G401 (cell line): ENCODE measurements around the gene ARHGEF28. TPM values are rescaled to one million over a fixed set of nuclear protein-coding genes. Genes with fewer than 3 reads are reported as not detected.

Experiments
- DNase-seq: peaks from one replicate; pipeline ENCODE4 v3.0.0-alpha.2; 2015; ENCODE audit warnings: low spot score
- in situ Hi-C: cut with HindIII; loops from 2 replicates; pipeline ENCODE4 v1.10.0; 2016; ENCODE audit warnings: low sequenced_read_pairs, mixed read lengths
- total RNA-seq: library from RNA; depleted of rRNA; stranded (reverse); fragments of >200 nt; shearing (Covaris generic); gene quantifications from 2 replicates; pipeline ENCODE4 v1.2.3, GENCODE V29; 2014; rRNA removed

The ARHGEF28 gene, protein sequence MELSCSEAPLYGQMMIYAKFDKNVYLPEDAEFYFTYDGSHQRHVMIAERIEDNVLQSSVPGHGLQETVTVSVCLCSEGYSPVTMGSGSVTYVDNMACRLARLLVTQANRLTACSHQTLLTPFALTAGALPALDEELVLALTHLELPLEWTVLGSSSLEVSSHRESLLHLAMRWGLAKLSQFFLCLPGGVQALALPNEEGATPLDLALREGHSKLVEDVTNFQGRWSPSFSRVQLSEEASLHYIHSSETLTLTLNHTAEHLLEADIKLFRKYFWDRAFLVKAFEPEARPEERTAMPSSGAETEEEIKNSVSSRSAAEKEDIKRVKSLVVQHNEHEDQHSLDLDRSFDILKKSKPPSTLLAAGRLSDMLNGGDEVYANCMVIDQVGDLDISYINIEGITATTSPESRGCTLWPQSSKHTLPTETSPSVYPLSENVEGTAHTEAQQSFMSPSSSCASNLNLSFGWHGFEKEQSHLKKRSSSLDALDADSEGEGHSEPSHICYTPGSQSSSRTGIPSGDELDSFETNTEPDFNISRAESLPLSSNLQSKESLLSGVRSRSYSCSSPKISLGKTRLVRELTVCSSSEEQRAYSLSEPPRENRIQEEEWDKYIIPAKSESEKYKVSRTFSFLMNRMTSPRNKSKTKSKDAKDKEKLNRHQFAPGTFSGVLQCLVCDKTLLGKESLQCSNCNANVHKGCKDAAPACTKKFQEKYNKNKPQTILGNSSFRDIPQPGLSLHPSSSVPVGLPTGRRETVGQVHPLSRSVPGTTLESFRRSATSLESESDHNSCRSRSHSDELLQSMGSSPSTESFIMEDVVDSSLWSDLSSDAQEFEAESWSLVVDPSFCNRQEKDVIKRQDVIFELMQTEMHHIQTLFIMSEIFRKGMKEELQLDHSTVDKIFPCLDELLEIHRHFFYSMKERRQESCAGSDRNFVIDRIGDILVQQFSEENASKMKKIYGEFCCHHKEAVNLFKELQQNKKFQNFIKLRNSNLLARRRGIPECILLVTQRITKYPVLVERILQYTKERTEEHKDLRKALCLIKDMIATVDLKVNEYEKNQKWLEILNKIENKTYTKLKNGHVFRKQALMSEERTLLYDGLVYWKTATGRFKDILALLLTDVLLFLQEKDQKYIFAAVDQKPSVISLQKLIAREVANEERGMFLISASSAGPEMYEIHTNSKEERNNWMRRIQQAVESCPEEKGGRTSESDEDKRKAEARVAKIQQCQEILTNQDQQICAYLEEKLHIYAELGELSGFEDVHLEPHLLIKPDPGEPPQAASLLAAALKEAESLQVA (N-terminal part only)
- 0.03 and 0.98 TPM in 2 replicates for total RNA-seq

DNA sequence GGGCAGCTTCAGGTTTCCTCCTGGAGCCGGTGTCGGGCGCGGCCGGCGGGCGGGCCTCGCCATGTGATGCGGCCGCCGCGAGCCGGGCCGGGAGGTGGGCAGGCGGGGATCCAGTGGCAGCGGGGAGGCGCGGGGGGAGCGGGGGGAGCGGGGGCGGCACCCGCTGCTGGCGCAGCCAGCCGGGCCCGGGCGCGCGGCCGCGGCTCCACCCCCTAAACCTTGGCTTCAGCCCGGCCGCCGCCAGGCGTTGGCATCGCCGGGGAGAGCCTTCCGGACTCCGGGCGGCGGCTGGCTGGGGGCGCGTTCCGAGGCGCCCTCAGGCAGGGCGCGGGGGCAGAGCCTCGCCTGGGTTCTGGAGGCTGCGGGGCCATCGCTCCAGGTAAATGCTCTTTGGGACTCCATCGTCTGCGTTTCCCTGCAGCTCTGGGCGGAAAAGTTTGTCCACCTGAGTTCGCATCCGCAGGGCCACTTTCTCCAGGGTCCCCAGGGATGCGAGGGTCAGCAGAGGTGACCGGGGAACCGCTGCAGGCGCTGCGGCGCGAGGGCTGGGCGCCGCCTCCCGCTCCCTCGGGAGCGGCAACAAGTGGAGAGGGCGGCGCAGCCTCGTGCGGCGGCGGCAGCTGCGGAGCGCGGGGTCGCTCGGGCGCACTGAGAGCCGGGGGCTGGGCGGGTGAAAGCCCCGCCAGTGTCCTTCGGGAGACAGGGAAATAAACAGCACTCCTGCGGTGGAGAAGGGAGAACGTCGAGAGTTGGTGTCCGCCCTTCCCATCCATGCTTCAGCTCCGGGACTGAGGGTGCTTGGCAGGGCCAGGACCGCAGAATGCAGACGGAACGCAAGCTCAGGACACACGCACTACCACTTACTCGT lies at the start of gene ARHGEF28:
TSS of gene ARHGEF28 (plus strand) at position 253 of the 868 bp plus-strand sequence. CDS start 58,656 bp downstream, outside the sequence.
- in situ Hi-C loops, result no loop called here
- DNase-seq, result peak; percentile 8

DNA sequence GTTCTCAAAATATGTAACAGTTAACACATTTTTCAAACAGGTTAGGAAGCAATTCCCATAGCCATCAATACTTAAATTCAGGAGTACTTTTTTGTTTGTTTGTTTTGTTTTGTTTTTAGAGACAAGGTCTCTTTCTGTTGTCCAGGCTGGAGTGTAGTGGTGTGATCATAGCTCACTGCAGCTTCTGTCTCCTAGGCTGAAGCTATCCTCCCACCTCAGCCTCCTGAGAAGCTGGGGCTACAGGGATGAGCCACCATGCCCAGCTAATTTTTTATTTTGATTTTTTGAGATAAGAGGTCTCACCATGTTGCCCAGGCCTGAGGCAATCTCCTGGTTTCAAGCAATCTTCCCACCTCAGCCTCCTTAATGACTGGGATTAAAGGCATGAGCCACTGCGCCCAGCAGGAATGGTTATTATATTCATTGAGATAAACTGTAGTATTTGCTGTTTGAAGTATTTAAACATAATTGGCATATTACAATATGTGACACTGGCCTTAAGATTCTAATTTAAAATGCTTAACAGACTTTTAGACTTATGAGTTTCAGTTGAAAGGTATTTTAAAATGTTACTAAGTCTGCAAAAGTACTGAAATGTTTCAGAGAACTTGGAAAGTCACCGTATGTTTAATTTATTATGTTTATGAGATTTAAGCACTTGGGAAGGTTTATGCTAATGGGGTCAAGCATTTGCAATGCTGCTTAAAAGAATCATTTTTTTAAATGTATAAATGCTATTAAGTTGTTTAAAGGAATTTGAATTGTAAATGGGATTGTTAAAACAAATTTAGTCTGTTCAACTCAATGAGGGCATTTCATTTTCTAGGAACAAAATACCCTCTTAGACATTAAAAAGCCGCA lies 43.5 kb upstream of the ARHGEF28 start:
- in situ Hi-C loops, result no loop called here
- no peak for DNase-seq

DNA sequence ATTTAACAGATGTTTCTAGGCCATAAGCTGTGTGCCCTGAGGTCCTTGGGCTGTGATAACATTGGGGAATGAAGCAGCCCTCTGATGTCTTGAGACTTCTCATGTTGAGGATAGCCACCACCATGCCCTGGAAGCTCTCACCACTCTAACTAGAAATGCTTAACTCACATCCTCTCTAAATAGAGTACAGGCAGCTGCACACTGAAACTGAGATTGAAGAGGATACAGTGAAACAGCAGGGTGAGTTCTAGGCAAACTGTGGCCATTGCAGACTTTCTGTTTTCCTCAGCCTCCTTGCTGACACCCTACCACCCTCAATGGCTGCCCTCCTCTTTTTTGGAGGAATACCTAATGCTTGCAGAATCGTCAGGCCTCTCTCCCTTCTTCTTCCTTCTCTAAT lies 38.1 kb upstream of the ARHGEF28 start:
- in situ Hi-C loops, result no loop called here
- no peak for DNase-seq

DNA sequence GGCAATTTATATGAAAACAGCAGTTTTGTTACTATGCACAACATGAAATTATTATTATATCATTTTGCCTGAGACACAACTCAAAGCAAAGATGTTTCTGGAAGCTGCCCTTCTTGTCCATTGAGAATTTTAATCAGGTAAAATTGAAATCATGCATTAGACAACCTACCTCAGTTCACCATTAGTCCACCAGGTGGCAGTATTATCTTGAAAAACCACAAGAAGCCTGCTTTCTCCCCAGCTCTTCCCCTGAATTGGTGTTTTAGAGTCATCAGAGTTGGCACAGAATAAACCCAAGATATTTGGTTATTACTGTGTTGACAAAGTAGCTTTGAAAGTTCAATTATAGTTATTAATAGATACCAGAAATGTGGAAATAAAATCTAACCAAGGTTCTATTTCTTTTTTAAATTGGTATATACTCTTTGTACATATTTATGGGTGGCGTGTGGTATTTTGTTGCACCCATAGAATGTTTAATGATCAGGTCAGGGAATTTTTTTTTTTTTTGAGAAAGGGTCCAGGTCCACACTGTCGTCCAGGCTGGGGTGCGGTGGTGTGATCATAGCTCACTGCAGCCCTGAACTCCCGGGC lies 34.8 kb upstream of the ARHGEF28 start:
- in situ Hi-C loops, result no loop called here
- DNase-seq, result peak; percentile 80

DNA sequence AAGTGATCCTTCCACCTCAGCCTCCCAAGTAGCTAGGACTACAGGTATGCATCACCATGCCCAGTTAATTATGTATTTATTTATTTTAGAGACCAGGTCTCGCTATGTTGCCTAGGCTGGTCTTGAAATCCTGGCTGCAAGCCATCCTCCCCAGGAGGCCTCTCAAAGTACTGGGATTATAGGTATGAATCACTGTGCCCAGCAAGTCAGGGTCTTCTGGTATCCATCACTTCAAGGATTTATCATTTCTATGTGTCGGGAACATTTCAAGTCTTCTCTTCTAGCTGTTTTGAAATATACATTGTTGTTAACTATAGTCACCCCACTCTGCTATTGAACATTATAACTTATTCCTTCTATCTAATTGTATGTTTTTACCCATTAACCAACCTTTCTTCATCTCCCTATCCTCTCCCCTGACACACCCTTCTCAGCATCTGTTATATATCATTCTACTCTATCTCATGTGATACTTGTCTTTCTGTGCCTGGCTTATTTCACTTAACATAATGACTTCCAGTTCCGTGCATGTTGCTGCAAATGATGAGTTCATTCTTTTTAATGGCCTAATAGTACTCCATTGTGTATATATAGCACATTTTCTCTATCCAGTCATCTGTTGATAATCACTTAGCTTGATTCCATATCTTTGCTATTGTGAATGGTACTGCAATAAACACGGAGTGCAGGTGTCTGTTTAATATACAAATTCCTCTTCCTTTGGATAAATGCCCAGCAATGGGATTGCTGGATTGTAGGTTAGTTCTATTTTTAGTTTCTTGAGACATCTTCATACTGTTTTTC lies 34.1 kb upstream of the ARHGEF28 start:
- no peak for DNase-seq
- in situ Hi-C loops, result no loop called here

DNA sequence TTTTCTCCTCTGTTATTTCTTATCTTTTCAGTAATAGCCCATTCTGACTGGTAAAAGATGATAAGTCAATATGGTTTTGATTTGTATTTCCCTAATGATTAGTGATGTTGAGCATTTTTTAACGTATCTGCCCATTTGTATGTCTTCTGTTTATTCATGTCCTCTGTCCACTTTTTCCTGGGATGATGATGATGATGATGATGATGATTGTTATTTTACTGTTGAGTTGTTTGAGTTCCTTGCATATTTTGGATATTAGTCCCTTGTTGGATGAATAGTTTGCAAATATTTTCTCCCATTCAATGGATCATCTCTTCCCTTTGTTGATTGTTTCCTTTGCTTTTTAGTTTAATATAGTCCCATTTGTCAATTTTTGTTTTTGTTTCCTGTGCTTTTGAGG lies 33.4 kb upstream of the ARHGEF28 start:
- no peak for DNase-seq
- in situ Hi-C loops, result no loop called here

DNA sequence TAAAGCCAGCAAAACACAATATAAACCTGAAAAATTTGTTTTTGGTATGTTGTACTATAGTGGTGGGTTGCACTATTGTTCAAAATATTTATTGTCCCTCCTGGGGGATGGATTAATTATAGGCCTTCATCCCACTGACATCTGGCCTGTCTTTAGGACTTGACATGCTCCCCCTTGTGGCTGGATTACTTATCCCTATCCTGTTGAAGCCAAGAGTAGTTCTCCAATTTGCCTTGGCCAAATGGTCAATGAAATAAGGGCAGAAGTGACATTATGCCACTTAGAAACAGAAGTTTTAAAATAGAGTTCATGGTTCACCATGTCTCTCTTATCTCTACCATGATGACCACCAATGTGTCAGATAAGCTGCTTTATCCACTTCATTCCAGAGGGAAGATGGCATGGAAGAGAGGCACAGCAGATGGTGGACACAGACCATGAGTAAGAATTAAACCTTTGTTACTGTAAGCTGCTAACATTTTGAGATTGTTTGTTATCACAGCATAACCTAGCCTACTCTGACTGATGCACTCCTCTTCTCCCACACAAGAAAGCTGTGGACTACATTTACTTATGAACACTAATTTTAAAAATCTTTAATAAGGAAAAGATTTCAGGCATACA lies 29.2 kb upstream of the ARHGEF28 start:
- no peak for DNase-seq
- in situ Hi-C loops, result no loop called here

DNA sequence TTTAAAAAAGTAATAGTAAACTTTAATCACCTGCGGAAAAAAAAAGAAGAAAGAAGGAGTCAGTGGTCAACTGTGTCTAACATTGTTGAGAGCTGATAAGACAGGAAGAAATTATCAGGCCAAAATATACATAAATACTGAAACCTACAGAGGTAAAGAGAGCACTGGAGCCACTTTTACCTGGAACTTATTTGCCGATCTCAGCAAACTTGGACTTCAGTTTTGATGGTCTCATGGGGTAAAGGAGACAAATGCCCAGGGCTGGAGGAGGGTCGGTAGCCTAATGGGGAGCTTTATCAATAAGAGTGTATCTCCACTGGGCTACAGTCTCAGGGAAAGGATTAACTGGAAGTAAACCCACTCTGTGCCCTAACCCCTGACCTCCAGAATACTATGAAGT lies 26.6 kb upstream of the ARHGEF28 start:
- in situ Hi-C loops, result no loop called here
- no peak for DNase-seq

DNA sequence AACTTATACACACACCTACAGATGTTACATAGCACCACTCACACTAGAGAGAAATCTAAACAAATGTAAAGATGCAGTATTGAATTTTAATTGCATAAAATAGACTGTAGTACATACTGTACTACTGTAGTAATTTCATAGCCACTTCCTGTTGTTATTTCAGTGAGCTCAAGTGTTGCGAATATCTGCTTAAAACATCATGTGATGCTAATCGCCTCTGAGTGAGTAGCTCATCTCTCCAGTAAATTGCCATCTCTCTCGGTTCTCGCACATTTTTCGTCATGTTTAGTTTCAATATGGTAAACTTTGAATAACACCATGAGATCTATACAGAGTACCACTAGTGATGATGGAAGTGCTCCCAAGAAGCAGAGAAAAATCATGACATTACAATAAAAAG lies 22.0 kb upstream of the ARHGEF28 start:
- in situ Hi-C loops, result no loop called here
- DNase-seq, result no peak

DNA sequence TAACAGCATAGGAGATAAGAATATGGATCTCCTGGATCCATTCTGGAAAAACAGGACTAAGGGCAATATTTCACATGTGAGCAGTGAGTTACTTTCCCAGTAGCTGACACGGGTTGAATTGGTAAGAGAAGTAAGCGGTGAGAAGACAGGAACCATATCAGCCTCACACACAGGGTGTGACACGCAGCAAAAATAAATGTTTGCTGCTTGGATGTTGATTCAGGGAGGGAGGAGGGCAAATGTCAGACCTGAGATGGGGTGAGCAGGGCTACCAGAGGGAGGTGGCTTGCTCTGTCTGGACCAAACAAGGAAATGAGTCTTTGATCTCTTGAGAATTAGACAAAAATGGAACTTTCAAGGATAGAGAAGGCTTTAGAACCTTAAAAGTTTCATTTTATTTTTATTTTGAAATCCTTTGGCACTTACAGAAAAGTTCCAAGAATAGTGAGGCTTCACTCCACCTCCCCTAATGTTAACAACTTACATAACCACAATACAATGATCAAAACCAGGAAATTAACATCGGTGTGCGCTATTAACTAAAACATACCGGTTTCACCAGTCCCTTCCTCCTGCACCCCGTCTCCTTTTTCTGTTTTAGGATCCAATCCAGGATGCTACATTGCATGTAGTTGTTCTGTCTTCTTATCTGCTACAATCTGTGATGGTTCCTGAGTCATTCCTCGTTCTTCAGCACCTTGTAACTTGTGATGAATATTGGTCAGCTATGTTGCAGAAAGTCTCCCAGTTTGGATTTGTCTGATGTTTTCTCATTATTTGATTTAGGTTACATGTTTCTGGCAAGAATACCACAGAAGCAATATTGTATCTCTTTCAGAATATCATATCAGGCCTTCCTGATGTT lies 20.5 kb upstream of the ARHGEF28 start:
- in situ Hi-C loops, result no loop called here
- DNase-seq, result no peak

DNA sequence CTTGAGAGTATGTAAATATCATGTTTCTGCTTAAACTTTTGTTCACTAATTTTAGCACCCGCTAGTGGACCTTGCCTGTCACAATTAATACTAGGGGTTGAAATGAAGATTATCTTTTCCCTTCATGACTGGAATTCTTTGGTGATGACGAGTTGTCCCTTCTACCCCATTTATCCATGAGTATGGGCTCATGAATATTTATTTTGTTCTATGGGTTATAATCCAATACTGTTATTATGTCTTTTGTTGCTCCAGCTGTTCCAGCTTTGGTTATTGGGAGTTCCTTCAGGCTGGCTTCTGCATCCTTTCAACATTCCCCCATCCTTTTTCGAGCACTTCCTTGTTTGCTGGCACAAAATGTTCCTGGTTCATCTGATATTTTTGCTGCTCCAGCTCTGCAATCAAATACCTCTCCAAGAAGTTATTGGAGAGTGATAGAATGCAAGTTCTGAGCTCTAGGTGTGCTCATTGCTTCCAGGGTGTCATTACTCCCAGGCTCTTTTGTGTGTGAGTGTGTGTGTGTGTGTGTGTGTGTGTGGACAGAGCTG lies 19.7 kb upstream of the ARHGEF28 start:
- no peak for DNase-seq
- in situ Hi-C loops, result no loop called here

DNA sequence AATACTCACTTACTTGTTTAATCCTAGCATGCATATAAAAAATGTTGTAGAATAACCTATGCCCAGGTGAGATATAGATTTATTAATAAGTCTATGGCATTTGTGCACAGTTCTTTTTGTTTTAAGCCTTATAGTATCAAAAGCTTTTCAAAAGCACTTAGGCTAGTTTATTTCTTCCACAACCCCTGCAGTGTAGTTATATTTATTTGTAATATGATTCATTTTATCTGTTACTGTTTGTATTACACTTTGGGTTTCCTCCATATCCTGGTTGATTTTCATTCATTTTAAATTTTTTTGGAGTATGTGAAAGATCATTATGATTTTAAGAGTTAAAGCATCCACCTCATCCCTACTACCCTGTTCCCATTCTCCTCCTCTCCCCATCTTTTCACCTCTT lies 18.8 kb upstream of the ARHGEF28 start:
- DNase-seq, result no peak
- in situ Hi-C loops, result no loop called here

DNA sequence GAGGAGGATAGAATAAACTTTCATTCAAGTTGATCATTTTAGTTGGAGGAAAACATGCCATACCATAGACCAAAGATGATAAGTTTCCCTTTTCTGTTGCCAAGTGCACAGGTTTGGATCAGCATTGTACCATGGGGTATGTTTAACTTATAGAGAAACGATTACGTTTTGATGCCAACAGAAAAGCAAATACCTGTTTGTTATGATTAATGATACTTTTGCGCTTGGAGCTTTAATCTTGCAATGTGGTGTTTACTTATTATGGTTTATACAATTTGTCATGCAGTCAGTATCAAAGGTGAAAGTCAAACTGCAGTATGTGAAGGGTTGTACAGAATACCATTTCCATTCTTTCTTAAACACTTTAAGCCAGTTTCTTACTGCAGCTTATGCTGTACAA lies 13.2 kb upstream of the ARHGEF28 start:
- in situ Hi-C loops, result no loop called here
- DNase-seq, result no peak

DNA sequence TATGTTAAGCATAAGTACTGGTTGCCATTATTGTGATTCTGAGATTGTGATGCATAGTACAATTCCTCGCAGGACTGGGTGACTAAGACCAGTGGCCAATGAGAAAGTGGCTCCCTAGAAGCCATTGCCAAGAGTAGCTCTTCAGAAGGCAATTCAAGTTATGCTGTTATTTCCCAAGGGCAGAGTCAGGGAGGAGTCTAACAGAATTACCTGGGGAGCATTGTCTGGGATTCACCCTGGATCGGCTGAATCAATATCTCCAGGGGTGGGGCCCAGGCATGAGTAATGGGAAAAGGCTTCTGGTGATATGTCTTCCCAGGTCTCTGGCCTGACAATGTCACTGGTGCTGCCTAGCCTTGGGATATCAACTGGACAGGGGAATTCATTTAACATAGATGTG lies 10.9 kb upstream of the ARHGEF28 start:
- DNase-seq, result no peak

DNA sequence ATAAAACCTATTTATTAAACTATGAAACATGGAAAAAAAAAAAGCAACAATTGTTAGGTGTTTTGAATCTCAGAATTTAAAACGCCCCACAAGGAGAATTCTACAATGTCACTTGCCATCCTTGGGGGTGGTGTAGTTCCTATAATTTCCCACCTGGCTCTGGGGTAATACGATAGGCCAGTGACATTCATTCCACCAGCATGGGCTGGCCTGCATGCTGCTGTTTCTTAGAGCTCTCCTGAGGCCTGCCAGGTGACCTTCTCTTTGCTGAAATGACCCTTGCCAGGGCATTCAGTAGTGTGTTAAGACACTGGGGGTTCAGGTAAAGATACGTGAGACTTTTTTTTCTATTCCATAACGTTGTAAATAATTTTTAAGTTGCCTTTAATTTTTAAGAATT lies 10.0 kb upstream of the ARHGEF28 start:
- no peak for DNase-seq
- in situ Hi-C loops, result no loop called here

More for the DNA sequence above, 10.9 kb upstream of the ARHGEF28 start:
- in situ Hi-C loops, result no loop called here
